Stimulated activated CD4-positive, alpha-beta T cell treated with anti-CD3 and anti-CD28 coated beads, Interleukin-15, amount 100 ng/mL, for 1 hour (primary cell): ENCODE results near the gene MBNL3.

Experiments used
- DNase-seq, 2 donors: peaks; one replicate each; pipeline ENCODE4 v3.0.0-alpha.2; 2020; ENCODE audit warnings: low read depth in 1 of 2, low spot score in 1 of 2

Gene MBNL3

DNA sequence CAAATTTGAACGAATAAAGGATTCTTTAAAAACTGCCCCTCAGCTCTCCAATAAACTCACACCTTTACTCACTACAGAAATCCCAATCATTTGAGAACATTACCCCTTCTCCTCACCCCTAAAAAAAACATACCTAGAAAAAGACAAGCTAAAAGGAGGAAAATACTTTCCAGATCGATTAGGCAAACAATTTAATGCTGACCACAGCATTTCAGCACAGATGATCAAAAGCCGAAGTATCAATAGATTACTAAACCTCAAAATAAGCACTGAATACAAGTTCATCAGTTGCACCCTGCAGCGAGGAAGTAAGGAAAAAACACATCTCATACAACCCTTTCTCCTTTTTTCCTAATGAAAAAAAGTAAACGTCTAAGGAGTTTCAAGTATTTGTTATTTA lies 65.5 kb downstream of the MBNL3 start:
- DNase-seq: no peak

DNA sequence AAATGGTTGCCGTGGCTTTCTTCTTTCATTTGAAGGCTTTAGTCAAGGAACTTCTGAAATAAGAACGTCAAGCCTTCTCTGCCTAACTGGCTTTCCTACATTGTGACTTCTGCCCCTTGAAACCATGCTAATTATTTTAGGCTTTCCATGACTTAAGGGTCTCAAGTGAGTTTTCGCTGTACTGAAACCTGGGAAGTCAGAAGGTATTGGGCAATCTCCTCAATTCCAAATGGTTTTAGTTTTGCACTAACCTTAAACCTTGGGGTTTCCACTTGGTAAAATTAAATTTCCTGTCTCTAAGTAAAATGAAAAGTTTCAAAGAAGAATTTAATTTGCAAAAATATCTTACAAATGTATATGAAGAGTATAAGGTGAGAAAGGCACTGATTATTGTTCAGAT lies 73.8 kb downstream of the MBNL3 start:
- no peak for DNase-seq

DNA sequence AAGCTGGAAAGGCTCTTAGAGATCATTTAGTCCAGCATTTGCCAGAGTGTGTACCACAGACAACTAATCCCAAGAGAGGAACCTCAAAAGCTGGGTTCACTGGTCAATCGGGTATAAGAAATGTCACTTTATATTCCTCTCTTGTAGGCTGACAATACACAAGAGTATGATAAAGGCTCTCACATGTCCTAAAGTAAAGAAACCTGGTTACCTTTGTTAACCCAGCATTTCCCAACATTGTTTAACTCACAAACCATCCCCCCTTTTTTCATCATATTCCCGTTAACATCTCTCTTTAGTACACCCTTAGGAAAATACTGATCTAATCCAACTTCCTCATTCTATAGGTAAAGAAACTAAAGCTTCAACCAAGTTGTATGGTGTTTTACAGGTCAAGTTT lies 74.4 kb downstream of the MBNL3 start:
- no peak for DNase-seq

DNA sequence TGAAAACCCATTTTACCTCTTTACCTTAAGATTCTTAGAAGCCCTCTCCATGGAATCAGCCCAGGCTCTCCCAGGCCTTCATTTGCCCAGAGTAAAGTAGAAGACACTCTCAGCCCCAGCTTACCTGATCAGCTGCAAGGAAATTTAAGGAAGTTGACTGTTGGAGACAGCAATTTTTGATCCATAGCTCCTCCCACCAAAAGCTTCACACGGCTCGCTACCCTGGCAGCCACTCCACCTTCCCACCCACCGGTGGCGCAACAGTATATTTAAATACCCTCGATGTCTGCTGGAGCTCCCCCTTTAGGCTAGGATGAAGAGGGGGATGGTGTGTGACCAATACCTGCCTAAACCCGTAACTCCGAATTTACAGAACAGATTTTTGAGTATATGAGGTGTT lies 75.4 kb downstream of the MBNL3 start:
- no peak for DNase-seq

DNA sequence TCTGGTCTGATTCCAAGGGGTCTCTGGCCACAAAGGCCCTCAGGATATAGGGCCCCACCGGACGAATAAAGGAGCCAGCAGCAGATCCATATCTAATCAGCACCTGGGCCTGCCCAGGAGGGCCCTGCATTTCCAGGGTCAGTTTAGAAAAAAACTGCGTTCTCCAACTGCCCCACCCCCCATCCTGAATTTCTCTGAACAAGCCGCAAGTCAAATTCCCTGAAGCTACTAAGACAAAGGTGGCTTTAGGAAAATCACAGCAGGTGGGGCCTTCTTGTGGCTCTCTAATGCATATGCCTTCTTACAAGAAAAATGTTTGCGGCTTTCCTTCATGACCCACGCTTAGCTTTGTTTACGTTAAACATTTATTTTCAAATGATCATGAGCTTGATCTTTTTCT lies 76.6 kb downstream of the MBNL3 start:
- no peak for DNase-seq

DNA sequence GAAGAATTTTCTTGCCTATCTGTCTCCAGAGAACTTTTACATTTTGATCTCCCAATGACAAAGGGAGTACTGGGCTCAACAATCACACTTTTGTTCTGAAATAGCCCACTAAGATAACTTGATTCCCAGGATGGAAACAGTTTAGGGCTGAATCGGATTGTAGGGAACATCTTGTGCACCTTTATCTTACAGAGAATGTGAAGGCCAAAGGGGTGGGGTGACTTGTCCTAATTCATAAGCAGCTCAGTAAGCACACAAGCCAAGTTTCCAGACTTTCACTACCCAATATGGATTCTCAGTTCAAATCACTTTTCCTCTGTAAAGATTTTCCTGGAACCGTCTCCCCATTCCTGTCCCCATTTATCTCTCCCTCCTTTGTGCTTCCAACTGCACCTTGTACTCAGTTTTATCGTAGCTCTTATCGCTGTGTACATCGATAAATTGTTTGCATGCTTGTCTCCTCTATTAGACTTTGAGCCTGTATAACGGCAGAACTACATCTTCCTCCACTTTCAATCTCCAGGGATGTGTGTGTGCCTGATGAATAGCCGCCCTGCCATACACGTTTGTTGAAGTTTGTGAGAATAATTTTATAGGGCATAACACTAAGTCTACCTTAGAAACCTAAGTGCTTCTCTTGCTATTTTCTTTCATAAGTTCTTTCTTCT lies 77.4 kb downstream of the MBNL3 start:
- no peak for DNase-seq

DNA sequence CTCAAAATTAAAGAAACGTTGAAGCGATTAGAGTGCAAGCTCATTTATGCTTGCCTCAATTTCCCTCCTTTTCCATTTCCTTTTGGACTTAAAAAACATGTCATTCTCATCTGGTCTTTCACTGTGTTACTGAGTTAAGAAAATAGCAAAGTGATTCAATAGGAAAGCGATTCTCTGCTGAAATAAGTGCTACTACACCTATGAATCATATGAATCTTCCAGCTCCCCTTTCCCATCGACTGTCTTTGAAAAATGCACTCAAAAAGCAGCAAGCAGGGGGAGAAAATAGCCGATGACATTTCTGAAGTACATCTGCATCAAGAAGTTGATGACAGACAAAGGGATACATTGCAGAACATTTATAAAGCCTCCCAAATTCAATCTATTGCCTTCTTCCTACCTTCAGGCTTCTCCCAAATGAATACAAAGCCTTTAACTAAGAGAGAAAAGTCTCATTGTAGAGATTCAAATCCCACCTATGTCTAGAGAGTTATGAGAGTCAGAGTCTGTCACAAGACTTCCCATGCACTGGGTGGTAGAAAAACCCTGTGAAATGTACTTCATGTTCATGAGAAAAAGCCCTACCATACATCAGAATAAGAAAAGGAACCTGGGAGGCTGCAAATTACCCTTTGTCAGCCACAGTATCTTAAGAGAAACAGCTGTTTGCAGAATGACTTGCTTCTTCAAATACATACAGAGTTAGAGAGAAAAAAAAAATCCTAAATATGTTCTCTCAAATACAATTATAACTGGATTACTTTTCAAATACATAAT lies 78.9 kb downstream of the MBNL3 start:
- no peak for DNase-seq

DNA sequence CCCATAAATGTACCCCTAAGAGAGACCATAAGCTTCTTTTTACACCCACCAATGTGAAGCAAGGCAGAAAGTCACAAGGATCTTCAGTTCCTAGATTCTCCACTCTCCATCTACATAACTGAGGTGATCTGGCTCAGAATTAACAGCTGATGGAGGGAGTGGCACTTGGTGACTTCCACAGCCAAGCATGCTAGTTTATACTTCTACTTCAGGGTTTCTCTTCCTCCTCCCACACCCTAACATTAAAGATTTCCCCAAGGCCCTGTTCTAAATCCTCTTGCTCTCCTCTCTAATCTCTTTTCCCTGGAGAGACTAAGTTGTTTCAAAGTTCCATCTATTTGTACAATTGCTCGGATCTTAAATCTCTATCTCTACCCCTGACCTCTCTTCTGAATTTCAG lies 81.1 kb downstream of the MBNL3 start:
- no peak for DNase-seq

DNA sequence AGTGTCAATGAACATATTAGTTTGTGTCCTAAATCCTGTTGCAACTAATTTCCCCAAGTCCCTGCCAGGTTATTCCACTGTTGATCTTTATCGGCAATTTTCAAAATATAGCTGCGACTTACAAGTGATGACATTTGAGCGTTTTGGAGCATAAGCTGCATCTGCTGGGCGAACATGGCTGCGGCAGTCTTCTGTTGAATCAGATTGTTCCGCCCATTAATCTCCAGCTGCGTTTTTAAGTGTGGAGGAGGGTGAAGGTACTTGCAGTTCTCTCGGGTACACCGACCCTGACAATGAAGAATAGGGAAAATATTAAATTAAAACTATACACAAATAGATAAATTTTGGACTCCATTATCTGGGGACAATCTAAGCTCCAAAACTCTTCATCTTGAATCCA lies 82.7 kb downstream of the MBNL3 start:
- DNase-seq: no peak

DNA sequence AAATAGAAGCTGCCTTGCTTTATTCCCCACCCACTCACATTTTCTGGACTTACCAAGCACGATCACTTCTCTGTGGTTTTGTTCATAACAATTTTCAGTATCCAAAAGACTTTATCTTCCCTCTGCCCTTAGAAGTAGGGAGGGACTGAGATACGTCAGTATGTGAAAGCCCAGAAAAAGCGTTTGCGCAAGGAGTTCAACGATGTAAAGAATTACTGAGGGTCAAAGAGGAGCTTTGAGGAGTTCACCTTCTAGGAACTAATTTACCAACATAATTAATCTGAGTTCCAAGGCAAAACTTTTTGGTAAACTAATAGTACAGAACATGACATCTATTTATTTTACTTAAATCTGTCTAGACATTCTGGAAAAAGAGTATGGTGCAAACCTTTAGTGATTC lies 84.6 kb downstream of the MBNL3 start:
- no peak for DNase-seq

DNA sequence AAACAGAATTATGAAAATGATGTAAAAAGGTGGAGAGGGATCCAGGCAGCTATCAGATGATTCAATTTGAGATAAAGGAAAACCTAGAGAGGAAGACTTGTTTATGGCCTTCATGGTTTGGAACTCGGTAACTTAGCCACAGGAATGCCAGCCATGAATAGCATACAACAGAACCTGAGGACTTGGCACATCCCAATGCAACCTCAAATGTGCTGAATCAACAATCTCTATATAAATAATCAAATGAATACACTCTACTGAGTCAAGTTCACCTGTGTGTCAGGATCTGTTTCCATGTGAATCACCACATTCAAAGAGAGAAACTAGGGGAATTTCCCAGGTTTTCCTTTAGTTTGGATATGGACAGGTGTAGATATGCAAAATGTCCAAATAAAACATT lies 86.9 kb downstream of the MBNL3 start:
- no peak for DNase-seq

DNA sequence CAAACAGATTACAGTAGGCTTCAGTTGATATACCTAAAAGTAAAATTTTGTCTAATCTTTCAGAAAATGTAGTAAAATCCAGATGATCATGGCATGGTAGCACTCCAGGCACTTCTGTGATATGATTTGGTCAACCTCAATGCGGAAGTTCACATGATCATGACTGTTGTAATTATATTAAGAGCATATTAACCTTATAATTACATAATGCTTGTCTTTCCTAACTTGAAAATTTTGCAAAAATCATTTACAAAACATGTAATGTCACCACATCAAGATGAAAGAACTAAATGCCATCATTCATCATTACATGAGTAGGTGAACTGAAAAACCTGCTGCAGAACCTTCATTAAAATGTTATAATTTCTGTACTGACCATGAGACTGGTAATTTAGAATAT lies 88.1 kb downstream of the MBNL3 start:
- no peak for DNase-seq

DNA sequence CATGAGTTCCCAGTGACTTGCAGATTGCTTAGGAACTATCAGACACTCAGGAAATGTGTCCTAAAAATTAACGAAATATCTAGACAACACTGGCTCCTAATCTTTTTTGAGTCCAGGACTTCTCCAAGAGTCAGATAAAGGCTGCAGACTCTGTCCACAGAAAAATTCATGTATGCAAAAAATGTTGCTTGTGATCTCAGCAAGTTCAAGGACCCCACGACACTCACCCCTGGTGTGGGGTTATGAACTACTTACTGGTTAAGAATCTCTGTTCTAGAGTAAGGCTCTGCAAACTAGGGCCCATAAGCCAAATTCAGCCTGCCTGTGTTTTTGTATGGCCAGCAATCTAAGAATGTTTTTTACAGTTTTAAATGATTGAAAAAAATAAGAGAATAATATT lies 93.2 kb downstream of the MBNL3 start:
- no peak for DNase-seq

DNA sequence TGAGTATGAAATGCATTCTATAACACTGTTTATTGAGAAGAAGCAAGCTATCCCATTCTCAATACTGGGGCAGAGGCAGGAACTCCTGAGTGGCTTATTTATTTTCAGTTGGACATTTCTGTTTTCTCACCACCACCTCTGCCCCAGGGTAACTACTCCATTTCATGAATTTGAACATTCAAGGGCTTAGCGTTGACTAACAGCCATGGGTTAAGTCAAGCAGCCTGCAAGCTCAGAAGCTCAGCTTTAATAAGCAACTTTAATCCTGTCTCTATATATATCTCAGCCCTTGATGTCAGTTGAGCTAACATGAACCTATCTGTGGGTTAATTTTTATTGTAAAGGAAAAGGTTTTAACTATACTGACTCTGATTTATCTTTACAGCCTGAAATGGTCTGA lies 93.8 kb downstream of the MBNL3 start:
- DNase-seq: no peak

DNA sequence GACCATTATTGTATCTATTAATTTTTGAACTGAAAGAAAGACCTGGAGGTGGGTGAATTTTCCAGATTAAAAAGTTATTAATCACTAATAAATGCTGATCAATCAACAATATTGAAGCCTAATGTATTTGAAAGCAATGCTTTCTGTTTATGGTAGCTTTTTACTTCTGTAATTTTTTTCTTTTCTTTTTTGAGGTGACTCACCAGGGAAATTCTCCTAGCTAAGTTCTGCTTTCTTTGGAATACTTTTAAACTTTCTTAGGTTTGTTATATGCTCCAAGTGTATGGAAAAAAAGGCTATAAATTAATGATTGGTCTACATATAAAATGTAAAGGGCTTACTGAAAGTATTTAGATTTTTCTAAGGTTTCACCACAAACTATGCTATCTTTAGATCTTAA lies 94.2 kb downstream of the MBNL3 start:
- DNase-seq: no peak

DNA sequence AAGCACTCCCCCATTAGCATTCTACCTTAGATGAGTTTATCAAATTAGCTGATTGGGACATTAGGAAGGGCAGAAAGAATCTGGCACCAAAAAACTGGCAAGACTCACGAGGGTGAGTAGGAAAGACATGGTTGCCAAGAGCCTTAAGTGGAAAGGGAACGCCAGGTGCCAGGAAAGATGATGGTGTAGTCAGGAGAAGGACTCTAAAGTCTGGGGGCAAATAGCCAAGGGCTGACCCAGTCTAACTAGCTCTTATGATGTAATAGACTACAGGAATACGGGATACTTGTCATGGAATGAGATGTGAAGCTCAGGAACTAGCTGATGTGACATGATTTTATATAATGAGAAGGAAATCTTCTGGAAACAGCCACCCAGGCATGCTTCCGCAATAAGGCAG lies 94.8 kb downstream of the MBNL3 start:
- no peak for DNase-seq

DNA sequence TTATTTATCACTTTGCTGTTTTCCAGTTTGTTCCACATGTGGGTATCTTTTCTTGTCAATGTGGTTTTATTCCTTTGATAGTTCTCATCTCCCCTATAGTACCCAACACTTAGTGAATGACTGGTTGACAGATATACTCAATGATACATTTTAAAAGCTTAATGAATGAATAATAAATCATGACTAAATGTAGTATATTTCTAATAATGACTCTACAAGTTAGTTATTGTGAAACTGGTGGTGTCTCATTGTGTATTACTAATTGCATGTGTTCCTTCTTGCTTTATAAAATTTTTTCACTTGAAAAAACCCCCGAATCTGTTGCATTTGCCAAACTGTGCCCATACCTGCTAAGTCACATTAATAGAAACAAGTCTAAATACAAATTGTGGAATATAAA lies 95.4 kb downstream of the MBNL3 start:
- DNase-seq: no peak

DNA sequence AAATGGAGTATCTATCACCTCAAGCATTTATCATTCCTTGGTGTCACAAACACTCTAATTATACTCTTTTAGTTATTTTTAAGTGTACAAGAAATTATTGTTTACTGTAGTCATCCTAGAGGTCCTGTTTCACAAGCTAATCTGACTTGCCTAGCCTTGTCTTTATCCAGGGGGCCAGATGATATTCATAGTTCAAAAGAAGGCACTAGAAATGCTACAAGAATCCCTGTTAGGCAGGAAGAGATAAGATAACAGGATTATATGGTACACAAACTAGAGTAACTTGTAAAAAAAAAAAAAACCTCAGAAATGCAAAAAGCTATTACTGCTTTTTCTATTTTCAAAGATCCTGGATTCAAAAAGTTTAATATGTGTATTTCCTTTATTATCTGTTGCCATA lies 95.8 kb downstream of the MBNL3 start:
- no peak for DNase-seq

DNA sequence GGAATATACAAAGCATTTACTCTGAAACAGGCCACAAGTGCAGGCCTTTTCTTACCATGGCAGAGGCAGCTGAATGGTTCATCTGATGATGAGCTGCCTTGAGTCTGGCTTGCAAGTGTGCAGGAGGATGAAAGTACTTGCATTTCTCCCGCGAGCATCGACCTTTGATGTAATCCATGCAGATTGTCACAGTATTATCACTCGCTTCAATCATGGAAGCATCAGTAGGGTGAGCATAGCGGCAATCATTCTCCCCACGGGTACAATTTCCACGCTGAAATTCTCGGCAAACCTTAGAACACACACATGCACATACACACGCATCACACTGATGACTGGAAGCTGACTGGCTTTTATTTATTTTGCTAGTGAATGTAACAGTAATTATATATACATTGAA lies 98.0 kb downstream of the MBNL3 start:
- no peak for DNase-seq

DNA sequence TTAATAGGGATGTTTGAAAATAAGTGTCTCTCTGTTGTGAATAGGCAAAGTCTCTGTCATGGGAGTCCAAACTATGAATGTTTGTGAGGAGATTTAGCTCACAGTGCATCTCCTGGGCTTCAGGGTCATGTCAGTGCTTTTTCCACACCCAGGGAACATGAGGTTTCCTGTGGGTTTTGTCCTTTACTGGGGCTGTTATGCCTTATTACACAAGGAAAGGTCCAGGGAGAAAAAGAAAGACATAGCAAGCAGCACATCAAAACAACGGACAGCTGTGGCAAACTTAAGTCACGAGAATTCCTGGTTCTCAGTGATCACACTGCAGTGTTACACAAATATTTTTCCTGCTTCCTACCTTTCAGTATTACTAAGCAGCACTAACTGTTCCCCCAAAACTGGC lies 99.4 kb downstream of the MBNL3 start:
- no peak for DNase-seq

DNA sequence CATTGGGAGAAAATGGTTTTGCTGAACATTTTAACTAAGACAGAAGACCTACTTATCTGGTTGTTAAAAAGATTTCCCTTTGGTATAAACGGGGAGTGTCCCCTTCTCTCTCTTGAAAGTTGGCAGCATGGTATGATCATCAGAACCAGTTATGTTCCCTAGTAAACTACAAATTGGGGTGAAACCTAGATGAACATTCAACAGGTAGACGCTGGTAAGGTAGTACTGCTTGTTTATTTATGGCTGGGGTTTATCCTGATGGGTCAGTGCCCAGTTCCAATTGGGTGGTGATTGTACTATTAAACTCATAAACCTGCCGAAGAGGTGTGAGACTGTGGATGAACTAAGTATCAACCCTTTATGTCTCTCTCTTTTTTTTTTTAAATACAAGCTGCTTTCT lies 100.5 kb downstream of the MBNL3 start:
- no peak for DNase-seq

DNA sequence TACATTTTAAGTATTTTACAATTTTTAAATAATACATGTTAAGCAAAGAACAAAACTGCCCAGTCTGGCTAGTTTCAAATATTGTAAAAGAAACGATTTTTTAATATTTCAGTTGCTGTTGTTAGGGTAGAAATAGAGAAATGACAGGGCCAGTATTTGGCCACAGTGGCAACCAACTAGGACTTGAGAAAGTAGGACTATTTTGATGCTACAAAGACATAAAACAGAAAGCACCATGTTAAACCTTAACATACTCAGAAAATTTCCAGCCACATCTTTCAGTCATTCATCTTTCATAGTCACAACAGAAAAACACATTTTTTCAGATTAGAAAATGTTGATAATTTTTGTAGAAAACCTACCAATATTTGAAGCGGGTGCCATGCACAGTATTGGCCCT lies 104.5 kb downstream of the MBNL3 start:
- no peak for DNase-seq

DNA sequence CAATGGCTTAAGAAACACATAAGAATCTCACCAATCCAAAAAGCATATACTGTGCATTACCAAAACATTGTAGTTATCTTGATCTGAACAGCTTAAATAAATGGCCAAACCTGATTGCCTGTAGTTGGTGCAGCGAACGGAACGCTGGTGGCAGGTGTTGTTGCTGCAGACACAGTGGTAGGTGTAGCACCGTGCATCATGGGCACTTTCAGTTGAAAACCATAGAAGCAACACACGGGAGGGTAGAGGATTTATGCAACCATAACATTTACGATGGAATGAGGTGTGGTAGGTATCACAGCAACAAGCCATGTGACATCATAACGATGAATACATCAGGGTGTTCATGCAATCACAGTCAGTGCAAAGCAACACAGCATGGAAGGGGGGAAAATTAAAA lies 106.8 kb downstream of the MBNL3 start:
- no peak for DNase-seq
